Measurements from ENCODE around the gene MAN1A1.

GRCh38 chr6:119325559-119326265 is 23.8 kb downstream of the MAN1A1 start:
- TF ChIP-seq REST (IDR thresholded peaks at IDR 0.05; ENCODE audit: unreplicated experiment) (no peak), CTCF (conservative IDR thresholded peaks at IDR 0.05; ENCODE audit: low read depth in 2 of 2) (no peak), EZH2 (IDR thresholded peaks at IDR 0.05; ENCODE audit: low read depth, unreplicated experiment) (no peak), POLR2AphosphoS5 (IDR thresholded peaks at IDR 0.05; ENCODE audit: low read depth) (no peak), JUNB (IDR thresholded peaks at IDR 0.05; ENCODE audit: unreplicated experiment) (no peak), EZH2phosphoT487 (IDR thresholded peaks at IDR 0.05; ENCODE audit: unreplicated experiment) (no peak), NANOG (IDR thresholded peaks at IDR 0.05; ENCODE audit: borderline replicate concordance) (no peak), ZNF462 (CRISPR knock-in tag; IDR thresholded peaks at IDR 0.05) (no peak), ZNF114 (CRISPR knock-in tag; IDR thresholded peaks at IDR 0.05) (no peak), CREB1 (CRISPR knock-in tag; IDR thresholded peaks at IDR 0.05; ENCODE audit: low read depth) (no peak), ETS1 (IDR thresholded peaks at IDR 0.05) (no peak), STAT1 (IDR thresholded peaks at IDR 0.05; ENCODE audit: unreplicated experiment) (no peak)
